ENCODE measurements around the gene EFNA1.

The EFNA1 gene

GRCh38 chr1:155160128-155160527 lies 32.5 kb downstream of the EFNA1 start:
- no peak for TF ChIP-seq CTCF (IDR thresholded peaks at IDR 0.05)

GRCh38 chr1:155166051-155166470 lies 38.4 kb downstream of the EFNA1 start:
- TF ChIP-seq CTCF (IDR thresholded peaks at IDR 0.05), result no peak

GRCh38 chr1:155166471-155167165 lies 38.9 kb downstream of the EFNA1 start:
- TF ChIP-seq CTCF (IDR thresholded peaks at IDR 0.05), result no peak

GRCh38 chr1:155167166-155168104 lies 39.8 kb downstream of the EFNA1 start:
- peak; percentile 90 for TF ChIP-seq CTCF (IDR thresholded peaks at IDR 0.05)

GRCh38 chr1:155168456-155169210 lies 41.0 kb downstream of the EFNA1 start:
- TF ChIP-seq CTCF (IDR thresholded peaks at IDR 0.05), result no peak

- TF ChIP-seq CTCF (IDR thresholded peaks at IDR 0.05), result no peak
Observed at GRCh38 chr1:155169541-155169940, 41.9 kb downstream of the EFNA1 start.

- TF ChIP-seq CTCF (IDR thresholded peaks at IDR 0.05), result no peak
Observed at GRCh38 chr1:155170101-155170785, 42.6 kb downstream of the EFNA1 start.

All from LNCAP (cell line).